OCI-LY7 (cell line): ENCODE results near the gene HSPA1L. TPM values are rescaled to one million over a fixed set of nuclear protein-coding genes. Genes with fewer than 3 reads are reported as not detected.

ENCODE experiments used
- BruUV-seq: library from RNA; stranded (reverse); fragments of 400-500 nt; replicated peaks from 2 replicates; lab custom pipeline; 2021; lab: Mats Ljungman, UMichigan
- CTCF ChIA-PET: fragments of 300-600 bp; sonication (Branson Sonifier 250); formaldehyde crosslinking; loops from one replicate; lab custom pipeline; 2022; ENCODE audit warnings: antibody characterized with exemption; ENCODE audit not compliant: unreplicated experiment; lab: Charles Lee
- POLR2A ChIA-PET: fragments of 300-600 bp; sonication (Branson Sonifier 250); formaldehyde crosslinking; loops from one replicate; lab custom pipeline; 2022; ENCODE audit warnings: antibody characterized with exemption; lab: Charles Lee
- DNase-seq: peaks from one replicate; pipeline ENCODE4 v3.0.0-alpha.2; 2015; ENCODE audit warnings: low spot score
- H2AFZ ChIP-seq: fragments of 200-600 bp; sonication (generic), shearing (Covaris generic); 2 replicates; pipeline ENCODE4 v1.6.1; 2014; ENCODE audit warnings: mild to moderate bottlenecking, antibody characterized with exemption, low read length, moderate library complexity
- H3K27ac ChIP-seq: fragments of 200-600 bp; sonication (generic); 2 replicates; pipeline ENCODE4 v1.5.1; 2014; ENCODE audit warnings: mixed run types, low read depth, mild to moderate bottlenecking, moderate library complexity, low read length, inconsistent platforms; ENCODE audit not compliant: poor library complexity, severe bottlenecking
- H3K36me3 ChIP-seq: fragments of 200-600 bp; sonication (generic); 2 replicates; pipeline ENCODE4 v1.6.1; 2014; ENCODE audit warnings: mild to moderate bottlenecking, antibody characterized with exemption, low read length, moderate library complexity, mixed read lengths; ENCODE audit not compliant: insufficient read depth
- H3K4me1 ChIP-seq: fragments of 200-600 bp; sonication (generic); 2 replicates; pipeline ENCODE4 v1.5.1; 2014; ENCODE audit warnings: mild to moderate bottlenecking, low read length; ENCODE audit not compliant: insufficient read depth, poor library complexity, severe bottlenecking
- H3K4me2 ChIP-seq: fragments of 200-600 bp; sonication (generic); 2 replicates; pipeline ENCODE4 v1.6.1; 2014; ENCODE audit warnings: mild to moderate bottlenecking, low read length
- H3K4me3 ChIP-seq: fragments of 200-600 bp; sonication (generic); 2 replicates; pipeline ENCODE4 v1.5.1; 2014; ENCODE audit warnings: mild to moderate bottlenecking, low read depth, low read length; ENCODE audit not compliant: poor library complexity, severe bottlenecking
- H3K79me2 ChIP-seq: fragments of 200-600 bp; sonication (generic); 2 replicates; pipeline ENCODE4 v1.6.1; 2016; ENCODE audit warnings: low read depth, mild to moderate bottlenecking, low read length, moderate library complexity, mixed read lengths; ENCODE audit not compliant: insufficient read depth
- H3K9me2 ChIP-seq: fragments of 200-600 bp; sonication (generic); 2 replicates; pipeline ENCODE4 v1.6.1; 2016; ENCODE audit warnings: mild to moderate bottlenecking, low read length, mixed read lengths; ENCODE audit not compliant: insufficient read depth
- H3K9me3 ChIP-seq: fragments of 200-600 bp; sonication (generic); 2 replicates; pipeline ENCODE4 v1.6.1; 2014; ENCODE audit warnings: mild to moderate bottlenecking, mixed run types, low read length, mixed read lengths
- H4K20me1 ChIP-seq: fragments of 200-600 bp; sonication (generic); 2 replicates; pipeline ENCODE4 v1.6.1; 2014; ENCODE audit warnings: mild to moderate bottlenecking, antibody characterized with exemption, low read length, moderate library complexity, mixed read lengths; ENCODE audit not compliant: insufficient read depth
- CTCF ChIP-seq: fragments of 200-600 bp; sonication (generic); conservative IDR thresholded peaks from 2 replicates; pipeline ENCODE4 v1.5.1; 2014; ENCODE audit warnings: mild to moderate bottlenecking, antibody characterized with exemption, low read length, moderate library complexity, mixed read lengths
- EZH2phosphoT487 ChIP-seq: fragments of 200-600 bp; sonication (generic); IDR thresholded peaks from 2 replicates; pipeline ENCODE4 v1.6.1; 2018; ENCODE audit warnings: low read depth, borderline replicate concordance, mild to moderate bottlenecking, mixed run types, antibody characterized with exemption, low read length, moderate library complexity, mixed read lengths
- intact Hi-C: fragments of 100-400 bp; cut with micrococcal nuclease; formaldehyde crosslinking; loops from one replicate; pipeline ENCODE4 v1.10.0; 2022; ENCODE audit not compliant: unreplicated experiment
- total RNA-seq, 2 experiments: library from RNA; depleted of rRNA in 1 of 2; stranded (reverse); fragments of >200 nt in 1 of 2; shearing (Covaris generic) in 1 of 2; gene quantifications; 2 replicates each; pipeline ENCODE4 v1.2.3, GENCODE V29; 2014 to 2022

HSPA1L gene
- total RNA-seq, 2 experiments from 2014 or later, result 0.19 to 0.49 TPM

DNA sequence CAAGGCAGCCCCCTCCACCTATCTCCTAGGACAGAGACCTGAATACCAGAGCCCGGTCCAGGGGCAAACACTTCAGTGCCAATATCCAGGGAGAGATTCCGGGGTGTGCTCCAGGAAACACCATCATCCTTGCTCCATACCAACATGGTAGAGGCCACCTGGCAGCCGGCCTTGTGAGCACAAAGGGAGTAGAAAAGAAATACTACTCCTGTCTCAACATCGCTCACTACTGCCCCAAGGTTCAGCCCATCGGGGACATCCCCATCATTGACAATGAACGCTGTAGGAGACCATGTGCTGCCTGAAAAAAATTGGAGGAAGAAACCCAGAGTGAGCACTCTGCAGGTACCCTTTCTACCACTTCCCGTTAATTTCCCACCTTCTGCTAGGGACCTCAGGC lies 46.1 kb upstream of the HSPA1L start:
- no TSS peak for BruUV-seq
- Histone ChIP-seq H3K79me2 (no peaks in the 10 kb centered on the region), H3K36me3 (no peaks in the 10 kb centered on the region), H3K4me2 (no peak overlapping the region), H3K4me1 (peaks cover 20% of the 10 kb centered on the region), H3K4me3 (no peak overlapping the region), H3K9me3 (no peaks in the 10 kb centered on the region), H2AFZ (no peak overlapping the region), H3K27ac (no peak overlapping the region), H4K20me1 (no peaks in the 10 kb centered on the region), H3K9me2 (no peaks in the 10 kb centered on the region)
- TF ChIP-seq CTCF (no peak), EZH2phosphoT487 (no peak)
- CTCF ChIA-PET, result no interaction called here
- POLR2A ChIA-PET, result interaction anchor here (0.9 kb wide), 1 partner anchor 28 kb away, joined by 3 read pairs; no protein-coding TSS in a partner anchor
- DNase-seq, result no peak
- intact Hi-C loops, result no loop called here

- intact Hi-C loops, result no loop called here
- Histone ChIP-seq H3K9me3 (no peaks in the 10 kb centered on the region), H4K20me1 (no peaks in the 10 kb centered on the region), H3K4me2 (no peak overlapping the region), H2AFZ (no peak overlapping the region), H3K79me2 (no peaks in the 10 kb centered on the region), H3K4me1 (peaks cover 20% of the 10 kb centered on the region), H3K36me3 (no peaks in the 10 kb centered on the region), H3K4me3 (no peak overlapping the region), H3K27ac (no peak overlapping the region), H3K9me2 (no peaks in the 10 kb centered on the region)
- ChIA-PET POLR2A (interaction anchor here (0.9 kb wide), 1 partner anchor 28 kb away, joined by 3 read pairs; no protein-coding TSS in a partner anchor), CTCF (no interaction called here)
- BruUV-seq, result no TSS peak
- TF ChIP-seq CTCF, result no peak
- TF ChIP-seq EZH2phosphoT487, result no peak
- no peak for DNase-seq
These were observed 45.3 kb upstream of the HSPA1L start for GRCh38 chr6:31860349-31860748.

DNA sequence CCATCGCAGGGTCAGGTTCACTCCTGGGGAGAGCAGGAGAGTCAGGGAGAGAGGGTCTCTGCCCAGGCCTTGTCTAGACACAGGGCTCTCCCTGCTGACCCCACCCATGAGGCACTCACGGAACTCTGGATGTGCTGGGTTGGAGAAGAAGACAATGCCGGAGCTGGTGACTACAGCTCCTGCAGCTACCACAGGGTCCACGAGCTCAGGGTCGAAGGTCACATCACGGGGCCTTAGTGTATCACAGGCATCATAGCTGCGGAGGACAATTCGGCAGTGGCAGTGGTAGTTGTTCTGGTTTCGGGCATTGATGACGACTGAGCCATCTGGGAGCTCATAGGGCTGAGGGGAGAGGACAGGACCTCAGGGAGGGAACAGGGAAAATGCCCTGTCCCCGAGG lies 44.8 kb upstream of the HSPA1L start:
- ChIA-PET CTCF (no interaction called here), POLR2A (no interaction called here)
- intact Hi-C loops, result no loop called here

More for the DNA sequence above, 44.8 kb upstream of the HSPA1L start:
- Histone ChIP-seq H3K9me3 (no peaks in the 10 kb centered on the region), H3K36me3 (no peaks in the 10 kb centered on the region), H3K9me2 (no peaks in the 10 kb centered on the region), H2AFZ (no peak overlapping the region), H3K4me1 (peaks cover 20% of the 10 kb centered on the region), H4K20me1 (no peaks in the 10 kb centered on the region), H3K27ac (no peak overlapping the region), H3K79me2 (no peaks in the 10 kb centered on the region), H3K4me2 (no peak overlapping the region), H3K4me3 (no peak overlapping the region)
- BruUV-seq, result no TSS peak
- DNase-seq, result no peak
- TF ChIP-seq CTCF, result no peak
- no peak for TF ChIP-seq EZH2phosphoT487
